Colonic mucosa (tissue), 4 donors: Measurements from ENCODE around the gene KRT33B. TPM values are rescaled to one million over a fixed set of nuclear protein-coding genes. Genes with fewer than 3 reads are reported as not detected.
"Not testable (repeated sequence)": the region's sequence is repeated elsewhere in the genome, so short reads cannot be mapped to it uniquely, and the experiment has no call there.

Experiments
- DNase-seq: peaks from one replicate; pipeline ENCODE4 v3.0.0-alpha.2; 2020
- H3K27ac ChIP-seq: fragments of 200-600 bp; one replicate; pipeline ENCODE4 v1.8.0; 2021
- H3K27me3 ChIP-seq: fragments of 200-600 bp; one replicate; pipeline ENCODE4 v1.8.0; 2021
- H3K36me3 ChIP-seq: fragments of 200-600 bp; one replicate; pipeline ENCODE4 v1.8.0; 2021
- H3K4me1 ChIP-seq: fragments of 200-600 bp; one replicate; pipeline ENCODE4 v1.8.0; 2021; ENCODE audit warnings: mild to moderate bottlenecking
- H3K4me3 ChIP-seq: fragments of 200-600 bp; one replicate; pipeline ENCODE4 v1.8.0; 2021
- H3K9ac ChIP-seq, 2 donors: one replicate each; pipeline ENCODE4 v1.7.0; 2013; ENCODE audit warnings: control low read depth in 2 of 2, low read depth in 2 of 2, low read length in 2 of 2
- H3K9me3 ChIP-seq: fragments of 200-600 bp; one replicate; pipeline ENCODE4 v1.8.0; 2021
- CTCF ChIP-seq: fragments of 200-600 bp; IDR thresholded peaks from one replicate; pipeline ENCODE4 v1.8.0; 2022; ENCODE audit warnings: antibody characterized with exemption, mild to moderate bottlenecking
- intact Hi-C: fragments of 100-400 bp; cut with DNase I; formaldehyde crosslinking; loops from one replicate; pipeline ENCODE4 v1.14.1; 2022
- total RNA-seq, 2 donors: library from RNA; stranded (reverse); fragmentation: NEBNext Ultra II Directional in 1 of 2; extraction: Animal tissue kit (Norgen Biotek cat#: 25700) in 1 of 2; gene quantifications; one replicate each; pipeline ENCODE4 v1.2.1, GENCODE V29; 2021
- donor health status: healthy.
- donor health status: DM: no; HTN: no; CAD: no.
- donor health status: DM: no; HTN: no; CAD: no.

The KRT33B gene
- total RNA-seq, 2 donors from 2014 or later = not detected

- Histone ChIP-seq H3K27ac (no peak within 1 kb of the TSS), H3K9me3 (no peaks in the 10 kb centered on the region), H3K4me3 (no peak within 1 kb of the TSS), H3K27me3 (peaks cover 4% of the 10 kb centered on the region), H3K36me3 (no peaks in the 10 kb centered on the region), H3K4me1 (no peaks in the 10 kb centered on the region), H3K9ac (no peak within 1 kb of the TSS)
- TF ChIP-seq CTCF = no peak
- intact Hi-C loops = no loop called here
- DNase-seq = no peak
These were observed 27.5 kb upstream of the KRT33B start, which contains the start of gene KRT31 for GRCh38 chr17:41396996-41397660. Gene KRT31, minus strand, starts transcription at chr17:41397608. Its CDS starts 69 bp downstream, at chr17:41397539.

- DNase-seq = no peak
These were observed 26.7 kb upstream of the KRT33B start for GRCh38 chr17:41396340-41396739.

GRCh38 chr17:41395611-41396010 lies 26.0 kb upstream of the KRT33B start:
- intact Hi-C loops = no loop called here
- H3K9ac ChIP-seq = no peak overlapping the region
- no peaks in the 10 kb centered on the region for H3K9me3 ChIP-seq
- no peak for DNase-seq
- TF ChIP-seq CTCF = no peak
- H3K4me3 ChIP-seq = no peak overlapping the region
- no peaks in the 10 kb centered on the region for H3K4me1 ChIP-seq
- H3K27ac ChIP-seq = no peak overlapping the region
- H3K27me3 ChIP-seq = no peaks in the 10 kb centered on the region
- no peaks in the 10 kb centered on the region for H3K36me3 ChIP-seq

More at GRCh38 chr17:41396340-41396739, 26.7 kb upstream of the KRT33B start:
- no peak for TF ChIP-seq CTCF
- intact Hi-C loops = no loop called here
- no peaks in the 10 kb centered on the region for H3K4me1 ChIP-seq
- no peaks in the 10 kb centered on the region for H3K9me3 ChIP-seq
- H3K36me3 ChIP-seq = no peaks in the 10 kb centered on the region
- peaks cover 4% of the 10 kb centered on the region for H3K27me3 ChIP-seq
- H3K4me3 ChIP-seq = no peak overlapping the region
- H3K27ac ChIP-seq = no peak overlapping the region
- H3K9ac ChIP-seq = no peak overlapping the region

GRCh38 chr17:41395044-41395443 lies 25.4 kb upstream of the KRT33B start:
- H3K27me3 ChIP-seq, H3K4me3 ChIP-seq, H3K36me3 ChIP-seq, H3K9ac ChIP-seq, H3K27ac ChIP-seq, H3K4me1 ChIP-seq, DNase-seq, intact Hi-C loops, H3K9me3 ChIP-seq: not testable (repeated sequence)

- Histone ChIP-seq H3K27ac (no peak overlapping the region), H3K36me3 (no peaks in the 10 kb centered on the region), H3K4me3 (no peak overlapping the region), H3K9ac (no peak overlapping the region), H3K27me3 (no peaks in the 10 kb centered on the region), H3K4me1 (no peaks in the 10 kb centered on the region), H3K9me3 (no peaks in the 10 kb centered on the region)
- intact Hi-C loops = no loop called here
- no peak for DNase-seq
- no peak for TF ChIP-seq CTCF
These were observed 24.8 kb upstream of the KRT33B start for GRCh38 chr17:41394254-41394996.

- Histone ChIP-seq H3K4me3 (no peak overlapping the region), H3K9me3 (no peaks in the 10 kb centered on the region), H3K9ac (no peak overlapping the region), H3K36me3 (no peaks in the 10 kb centered on the region), H3K4me1 (no peaks in the 10 kb centered on the region), H3K27me3 (no peaks in the 10 kb centered on the region), H3K27ac (no peak overlapping the region)
- DNase-seq = no peak
- TF ChIP-seq CTCF = no peak
- intact Hi-C loops = no loop called here
These were observed 24.2 kb upstream of the KRT33B start for GRCh38 chr17:41393826-41394225.
